ENCODE measurements around the gene LRIT2. TPM values are rescaled to one million over a fixed set of nuclear protein-coding genes. Genes with fewer than 3 reads are reported as not detected.

LRIT2 gene
- total and polyA plus RNA-seq, 4 donors, result 0.24 to 0.33 TPM; not detected in 2

GRCh38 chr10:84232376-84232775, 7.0 kb upstream of the LRIT2 start:
- 89% methylated on average over 10 of the region's 10 CpGs for WGBS (ENCODE audit: insufficient coverage)
- H3K27me3 ChIP-seq (ENCODE audit: control insufficient read depth, insufficient read depth, low read length), result peaks cover under 1% of the 10 kb centered on the region

GRCh38 chr10:84230359-84230758, 5.0 kb upstream of the LRIT2 start:
- DNase-seq (ENCODE audit: low read depth in 4 of 6, low spot score in 6 of 6), result no peak
- no peaks in the 10 kb centered on the region for H3K4me1 ChIP-seq (ENCODE audit: control insufficient read depth, insufficient read depth, low read length)
- H3K4me3 ChIP-seq (ENCODE audit: low read depth, low read length), result no peak overlapping the region
- 62% methylated on average over 1 of the region's 1 CpG for WGBS (ENCODE audit: insufficient coverage)
- H3K27me3 ChIP-seq (ENCODE audit: control insufficient read depth, insufficient read depth, low read length), result no peaks in the 10 kb centered on the region
- H3K27ac ChIP-seq (ENCODE audit: low read depth, low read length), result no peak overlapping the region
- H3K9me3 ChIP-seq (ENCODE audit: control insufficient read depth, insufficient read depth, low read length), result no peaks in the 10 kb centered on the region
- no peaks in the 10 kb centered on the region for H3K36me3 ChIP-seq (ENCODE audit: control insufficient read depth, insufficient read depth, low read length)

More at GRCh38 chr10:84232376-84232775, 7.0 kb upstream of the LRIT2 start:
- Histone ChIP-seq H3K4me1 (ENCODE audit: control insufficient read depth, insufficient read depth, low read length) (no peaks in the 10 kb centered on the region), H3K9me3 (ENCODE audit: control insufficient read depth, insufficient read depth, low read length) (no peaks in the 10 kb centered on the region), H3K27ac (ENCODE audit: low read depth, low read length) (no peak overlapping the region), H3K4me3 (ENCODE audit: low read depth, low read length) (no peak overlapping the region), H3K36me3 (ENCODE audit: control insufficient read depth, insufficient read depth, low read length) (no peaks in the 10 kb centered on the region)
- no peak for DNase-seq (ENCODE audit: low read depth in 4 of 6, low spot score in 6 of 6)

GRCh38 chr10:84227810-84228209, 2.5 kb upstream of the LRIT2 start:
- no peaks in the 10 kb centered on the region for H3K36me3 ChIP-seq (ENCODE audit: control insufficient read depth, insufficient read depth, low read length)
- no peak for DNase-seq (ENCODE audit: low read depth in 4 of 6, low spot score in 6 of 6)
- H3K9me3 ChIP-seq (ENCODE audit: control insufficient read depth, insufficient read depth, low read length), result no peaks in the 10 kb centered on the region
- H3K27ac ChIP-seq (ENCODE audit: low read depth, low read length), result no peak overlapping the region
- WGBS (ENCODE audit: insufficient coverage), result 94% methylated on average over 3 of the region's 4 CpGs
- no peak overlapping the region for H3K4me3 ChIP-seq (ENCODE audit: low read depth, low read length)
- no peaks in the 10 kb centered on the region for H3K4me1 ChIP-seq (ENCODE audit: control insufficient read depth, insufficient read depth, low read length)
- H3K27me3 ChIP-seq (ENCODE audit: control insufficient read depth, insufficient read depth, low read length), result no peaks in the 10 kb centered on the region

DNA sequence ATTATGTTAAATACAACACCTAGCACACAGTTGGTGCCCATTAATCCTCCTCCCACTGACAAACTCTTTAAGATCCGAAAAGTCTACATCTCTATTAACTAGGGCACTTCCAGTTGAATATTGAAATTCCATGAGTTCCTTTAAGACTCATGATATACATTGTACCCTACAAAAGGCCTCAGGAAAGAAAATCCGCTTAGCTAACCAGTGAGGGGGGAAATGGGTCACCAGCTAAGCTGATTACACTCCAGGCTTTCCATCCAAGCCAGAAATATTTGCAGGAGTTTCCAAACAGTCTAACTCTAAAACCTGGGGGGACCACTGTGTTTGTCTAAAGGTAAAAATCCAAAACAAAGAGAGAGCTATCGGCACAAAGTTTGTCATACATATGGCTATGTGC, 1.3 kb upstream of the LRIT2 start:
- H3K27ac ChIP-seq (ENCODE audit: low read depth, low read length), result no peak overlapping the region
- WGBS (ENCODE audit: insufficient coverage), result 80% methylated on average over 1 of the region's 3 CpGs
- H3K27me3 ChIP-seq (ENCODE audit: control insufficient read depth, insufficient read depth, low read length), result no peaks in the 10 kb centered on the region
- H3K4me1 ChIP-seq (ENCODE audit: control insufficient read depth, insufficient read depth, low read length), result no peaks in the 10 kb centered on the region
- no peaks in the 10 kb centered on the region for H3K36me3 ChIP-seq (ENCODE audit: control insufficient read depth, insufficient read depth, low read length)
- no peaks in the 10 kb centered on the region for H3K9me3 ChIP-seq (ENCODE audit: control insufficient read depth, insufficient read depth, low read length)
- DNase-seq (ENCODE audit: low read depth in 4 of 6, low spot score in 6 of 6), result no peak
- H3K4me3 ChIP-seq (ENCODE audit: low read depth, low read length), result no peak overlapping the region

GRCh38 chr10:84224411-84225028, 824 bp downstream of the LRIT2 start:
- Histone ChIP-seq H3K36me3 (ENCODE audit: control insufficient read depth, insufficient read depth, low read length) (no peaks in the 10 kb centered on the region), H3K27me3 (ENCODE audit: control insufficient read depth, insufficient read depth, low read length) (no peaks in the 10 kb centered on the region), H3K9me3 (ENCODE audit: control insufficient read depth, insufficient read depth, low read length) (no peaks in the 10 kb centered on the region), H3K27ac (ENCODE audit: low read depth, low read length) (no peak overlapping the region), H3K4me3 (ENCODE audit: low read depth, low read length) (no peak overlapping the region), H3K4me1 (ENCODE audit: control insufficient read depth, insufficient read depth, low read length) (no peaks in the 10 kb centered on the region)
- DNase-seq (ENCODE audit: low read depth in 4 of 6, low spot score in 6 of 6), result peak in 1 of 6 donors; percentile 34
- WGBS (ENCODE audit: insufficient coverage), result 58% methylated on average over 6 of the region's 6 CpGs

GRCh38 chr10:84221916-84222315, 3.4 kb downstream of the LRIT2 start:
- Histone ChIP-seq H3K4me1 (ENCODE audit: control insufficient read depth, insufficient read depth, low read length) (no peaks in the 10 kb centered on the region), H3K9me3 (ENCODE audit: control insufficient read depth, insufficient read depth, low read length) (no peaks in the 10 kb centered on the region), H3K4me3 (ENCODE audit: low read depth, low read length) (no peak overlapping the region), H3K36me3 (ENCODE audit: control insufficient read depth, insufficient read depth, low read length) (no peaks in the 10 kb centered on the region), H3K27me3 (ENCODE audit: control insufficient read depth, insufficient read depth, low read length) (no peaks in the 10 kb centered on the region), H3K27ac (ENCODE audit: low read depth, low read length) (no peak overlapping the region)
- no peak for DNase-seq (ENCODE audit: low read depth in 4 of 6, low spot score in 6 of 6)
- 80% methylated on average over 8 of the region's 8 CpGs for WGBS (ENCODE audit: insufficient coverage)

DNA sequence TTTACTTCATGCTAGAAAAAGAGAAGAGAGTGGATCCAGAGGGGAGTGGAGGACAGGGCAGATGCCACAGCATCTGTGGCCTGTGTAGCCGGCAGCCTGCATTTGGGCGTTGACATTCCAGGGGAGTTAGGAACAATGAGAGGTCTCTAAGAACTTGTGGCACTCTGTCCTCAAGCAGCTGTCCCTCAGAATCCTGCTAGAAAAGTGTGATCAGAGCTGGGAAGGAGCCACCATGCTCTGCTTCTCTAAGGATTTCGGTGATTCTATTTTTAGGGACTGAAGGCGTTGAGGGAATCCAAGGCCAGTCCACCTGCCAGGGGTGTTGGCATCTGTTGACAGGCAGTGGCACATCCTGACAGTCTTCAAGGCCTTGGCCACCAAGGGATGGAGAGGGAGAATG, 7.6 kb downstream of the LRIT2 start:
- H3K4me3 ChIP-seq (ENCODE audit: low read depth, low read length), result no peak overlapping the region
- DNase-seq (ENCODE audit: low read depth in 4 of 6, low spot score in 6 of 6), result no peak
- H3K36me3 ChIP-seq (ENCODE audit: control insufficient read depth, insufficient read depth, low read length), result peaks cover 5% of the 10 kb centered on the region
- no peak overlapping the region for H3K27ac ChIP-seq (ENCODE audit: low read depth, low read length)
- H3K9me3 ChIP-seq (ENCODE audit: control insufficient read depth, insufficient read depth, low read length), result no peaks in the 10 kb centered on the region
- H3K27me3 ChIP-seq (ENCODE audit: control insufficient read depth, insufficient read depth, low read length), result no peaks in the 10 kb centered on the region
- H3K4me1 ChIP-seq (ENCODE audit: control insufficient read depth, insufficient read depth, low read length), result peaks cover 4% of the 10 kb centered on the region
- WGBS (ENCODE audit: insufficient coverage), result 97% methylated on average over 4 of the region's 4 CpGs

DNA sequence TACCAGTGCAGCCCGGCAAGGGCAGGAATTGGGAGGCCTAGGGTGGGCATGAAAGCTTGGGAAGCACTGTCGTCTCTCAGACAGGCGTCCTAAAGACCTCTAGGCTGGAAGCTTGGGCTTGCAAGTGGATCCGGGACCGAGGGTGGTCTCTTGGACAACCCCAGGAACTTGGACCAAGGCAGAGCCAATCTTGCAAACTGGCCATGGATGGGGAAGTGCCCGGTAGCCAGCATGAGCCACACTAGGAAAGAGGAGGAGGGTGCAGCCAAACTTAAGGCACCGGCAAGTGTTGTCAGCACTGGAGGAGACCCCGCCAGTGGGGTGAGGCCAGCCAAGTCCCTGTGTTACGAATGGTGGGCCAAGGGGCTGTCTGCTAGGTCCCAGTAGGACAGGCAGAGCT, 8.5 kb downstream of the LRIT2 start:
- Histone ChIP-seq H3K4me1 (ENCODE audit: control insufficient read depth, insufficient read depth, low read length) (peaks cover 4% of the 10 kb centered on the region), H3K4me3 (ENCODE audit: low read depth, low read length) (no peak overlapping the region), H3K27ac (ENCODE audit: low read depth, low read length) (no peak overlapping the region), H3K27me3 (ENCODE audit: control insufficient read depth, insufficient read depth, low read length) (no peaks in the 10 kb centered on the region), H3K9me3 (ENCODE audit: control insufficient read depth, insufficient read depth, low read length) (no peaks in the 10 kb centered on the region), H3K36me3 (ENCODE audit: control insufficient read depth, insufficient read depth, low read length) (peaks cover 5% of the 10 kb centered on the region)
- DNase-seq (ENCODE audit: low read depth in 4 of 6, low spot score in 6 of 6), result no peak
- WGBS (ENCODE audit: insufficient coverage), result 86% methylated on average over 9 of the region's 9 CpGs

DNA sequence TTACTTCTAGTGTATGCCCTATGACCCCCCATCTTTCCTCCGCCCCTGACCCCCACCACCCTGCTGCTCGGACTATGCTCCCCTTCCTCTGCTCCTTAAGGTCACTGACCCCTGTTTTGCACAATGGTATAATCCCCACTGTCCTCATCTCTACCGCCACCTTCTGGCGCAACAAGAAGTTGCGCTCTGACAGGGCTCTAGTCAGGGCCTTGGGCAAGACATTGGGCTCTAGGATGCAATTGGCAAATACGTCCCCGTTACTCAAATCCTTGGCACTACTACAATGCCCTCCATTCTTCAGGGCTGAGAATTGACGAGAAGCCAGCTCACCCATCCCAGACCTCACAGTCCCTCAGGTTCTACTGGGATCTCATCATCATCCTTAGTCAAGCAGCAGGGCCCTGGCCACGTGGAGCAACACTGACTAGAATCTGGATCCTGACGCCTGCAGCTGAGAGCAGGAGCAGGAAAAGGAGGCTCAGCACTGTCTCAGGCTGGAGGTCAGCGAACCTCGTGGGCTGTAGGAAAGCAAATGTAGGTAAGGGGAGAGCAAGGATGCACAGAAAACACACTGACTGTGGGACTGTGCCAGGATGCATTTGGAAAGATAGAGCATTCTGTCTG, 10.6 kb downstream of the LRIT2 start:
- Histone ChIP-seq H3K27me3 (ENCODE audit: control insufficient read depth, insufficient read depth, low read length) (no peaks in the 10 kb centered on the region), H3K4me1 (ENCODE audit: control insufficient read depth, insufficient read depth, low read length) (peaks cover 4% of the 10 kb centered on the region), H3K4me3 (ENCODE audit: low read depth, low read length) (no peak overlapping the region), H3K9me3 (ENCODE audit: control insufficient read depth, insufficient read depth, low read length) (no peaks in the 10 kb centered on the region), H3K27ac (ENCODE audit: low read depth, low read length) (no peak overlapping the region), H3K36me3 (ENCODE audit: control insufficient read depth, insufficient read depth, low read length) (peaks cover 5% of the 10 kb centered on the region)
- WGBS (ENCODE audit: insufficient coverage), result 47% methylated on average over 11 of the region's 12 CpGs
- DNase-seq (ENCODE audit: low read depth in 4 of 6, low spot score in 6 of 6), result no peak

- H3K27ac ChIP-seq (ENCODE audit: low read depth, low read length), result no peak overlapping the region
- H3K9me3 ChIP-seq (ENCODE audit: control insufficient read depth, insufficient read depth, low read length), result no peaks in the 10 kb centered on the region
- no peak overlapping the region for H3K4me3 ChIP-seq (ENCODE audit: low read depth, low read length)
- H3K4me1 ChIP-seq (ENCODE audit: control insufficient read depth, insufficient read depth, low read length), result peaks cover 4% of the 10 kb centered on the region
- peaks cover 5% of the 10 kb centered on the region for H3K36me3 ChIP-seq (ENCODE audit: control insufficient read depth, insufficient read depth, low read length)
- H3K27me3 ChIP-seq (ENCODE audit: control insufficient read depth, insufficient read depth, low read length), result no peaks in the 10 kb centered on the region
- 75% methylated on average over 25 of the region's 25 CpGs for WGBS (ENCODE audit: insufficient coverage)
- no peak for DNase-seq (ENCODE audit: low read depth in 4 of 6, low spot score in 6 of 6)
Observed at GRCh38 chr10:84214046-84214572, 11.2 kb downstream of the LRIT2 start.

Data from spinal cord (tissue), 10 donors.